CD4-positive, alpha-beta T cell treated with Interleukin-4 for 4 hours (primary cell): ENCODE measurements around the gene SNRNP48.

Experiments used
- DNase-seq: peaks from one replicate; pipeline ENCODE4 v3.0.0-alpha.2; 2020

SNRNP48 gene

GRCh38 chr6:7589949-7590917, at the start of gene SNRNP48:
Gene SNRNP48, plus strand, starts transcription at chr6:7590198. Its CDS starts 60 bp downstream, at chr6:7590258.
- peak; percentile 87 for DNase-seq

- no peak for DNase-seq
These were observed 49.4 kb upstream of the SNRNP48 start for GRCh38 chr6:7540595-7540994.

- DNase-seq = no peak
These were observed 48.6 kb upstream of the SNRNP48 start, which contains the start of gene DSP for GRCh38 chr6:7541175-7542064. Gene DSP, plus strand, starts transcription at chr6:7541671. Its CDS starts 245 bp downstream, at chr6:7541916.

- no peak for DNase-seq
These were observed 47.7 kb upstream of the SNRNP48 start for GRCh38 chr6:7542065-7542873.

DNA sequence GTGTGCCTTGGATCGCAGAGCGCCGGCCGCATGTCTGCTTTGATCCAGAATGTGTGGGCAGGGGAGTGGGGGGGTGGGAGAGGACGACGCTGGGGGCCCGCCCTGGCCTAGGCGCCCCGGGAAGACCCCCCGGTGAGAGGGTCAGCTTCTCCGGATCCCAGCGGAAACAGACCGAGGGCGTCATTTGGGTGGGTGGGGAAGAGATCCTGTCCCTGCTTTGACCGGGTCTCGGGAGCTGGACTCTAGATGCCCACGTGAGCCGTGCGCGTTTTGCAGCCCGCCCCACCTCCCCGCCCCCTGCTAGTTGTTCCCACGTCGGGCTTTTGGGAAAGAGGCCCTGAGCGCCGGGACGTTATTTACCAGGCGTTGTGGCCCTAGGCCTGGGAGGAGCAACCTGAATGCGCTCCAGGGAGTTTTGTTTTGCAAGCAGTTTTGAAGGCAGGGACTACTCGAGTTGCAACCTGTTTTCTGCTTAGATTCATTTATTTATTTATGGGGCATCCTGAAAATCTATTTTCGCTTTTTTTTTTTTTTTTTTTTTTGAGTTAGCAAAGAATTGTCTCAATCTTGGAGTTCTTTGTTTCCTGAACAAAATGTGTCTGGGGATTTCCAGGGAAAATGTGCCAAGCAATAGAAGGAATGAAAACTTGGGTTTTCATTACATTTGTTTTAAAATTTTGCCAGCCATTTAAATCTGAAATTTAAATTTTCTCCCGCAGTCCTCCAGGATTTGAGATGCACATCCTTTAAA, 46.9 kb upstream of the SNRNP48 start:
- DNase-seq = no peak

- no peak for DNase-seq
These were observed 46.1 kb upstream of the SNRNP48 start for GRCh38 chr6:7543789-7544424.

- DNase-seq = no peak
These were observed 45.4 kb upstream of the SNRNP48 start for GRCh38 chr6:7544597-7544996.

DNA sequence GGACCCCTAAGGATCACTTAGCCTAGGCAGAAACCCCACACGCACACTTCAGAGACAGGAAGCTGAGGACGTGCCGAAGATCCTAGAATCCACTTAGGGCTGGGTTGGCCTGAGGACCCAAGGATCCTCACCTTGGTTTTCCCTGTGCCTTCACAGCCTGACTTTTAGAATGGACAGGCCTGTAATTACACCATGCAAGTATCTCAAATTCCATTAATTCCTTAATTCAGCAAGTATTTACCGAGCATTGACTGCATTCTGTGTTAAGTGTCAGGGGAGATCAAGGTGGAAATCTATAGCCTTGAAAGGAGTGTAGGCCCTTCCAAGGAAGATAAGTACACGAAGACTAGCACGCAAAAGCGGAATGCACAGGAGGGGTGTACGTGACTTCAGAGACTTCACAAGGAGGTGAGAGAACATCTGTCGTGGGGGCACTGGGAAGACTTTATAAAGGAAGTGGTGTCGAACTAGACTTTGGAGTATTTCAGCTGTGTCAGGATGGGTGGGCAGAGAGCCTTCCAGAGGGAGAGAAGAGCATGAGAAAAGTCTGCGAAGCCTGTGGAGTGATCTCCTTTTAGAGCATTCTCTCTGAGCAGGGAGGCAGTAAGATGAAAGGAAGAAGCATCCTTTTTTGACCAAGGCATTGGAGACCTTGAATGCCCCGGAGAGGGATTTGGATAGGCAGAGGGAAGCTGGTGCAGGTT, 44.5 kb upstream of the SNRNP48 start:
- no peak for DNase-seq

DNA sequence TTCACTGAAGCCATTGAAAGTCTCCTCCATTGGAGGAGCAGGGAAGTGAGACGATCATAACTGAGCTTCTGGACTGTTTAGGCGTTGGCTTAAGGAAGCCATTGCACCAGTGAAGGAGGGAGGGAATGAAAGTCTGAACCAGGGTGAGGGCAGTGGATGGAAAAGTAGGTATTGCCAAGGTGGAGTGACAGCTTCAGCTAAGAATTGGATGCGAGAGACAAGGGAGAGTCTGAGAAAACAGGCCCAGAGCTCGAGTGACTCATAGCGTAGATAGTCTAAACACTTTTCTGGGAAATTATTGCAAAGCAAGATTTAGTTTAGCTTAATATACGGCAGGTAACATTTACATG, 44.0 kb upstream of the SNRNP48 start:
- no peak for DNase-seq

DNA sequence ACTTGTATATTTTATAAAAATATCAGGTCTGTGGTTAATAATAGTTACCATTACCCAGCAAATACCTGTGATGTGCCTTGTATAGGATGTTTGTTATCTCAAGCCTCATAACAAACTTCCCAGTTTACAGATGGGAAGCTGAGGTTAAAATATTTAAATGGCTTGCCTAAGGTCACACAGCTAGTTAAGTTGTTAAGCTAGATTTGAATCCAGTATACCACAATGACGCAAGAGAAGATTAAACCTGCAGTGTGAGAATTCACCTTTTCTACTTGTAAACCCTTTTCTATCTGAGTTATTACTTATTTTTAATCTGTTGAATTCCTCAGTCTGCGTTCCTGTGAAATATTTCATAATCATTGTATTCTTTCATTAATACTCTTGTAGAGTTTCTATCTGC, 43.6 kb upstream of the SNRNP48 start:
- no peak for DNase-seq

- DNase-seq = no peak
These were observed 43.1 kb upstream of the SNRNP48 start for GRCh38 chr6:7546896-7547295.

GRCh38 chr6:7547315-7547714, 42.7 kb upstream of the SNRNP48 start:
- no peak for DNase-seq

DNA sequence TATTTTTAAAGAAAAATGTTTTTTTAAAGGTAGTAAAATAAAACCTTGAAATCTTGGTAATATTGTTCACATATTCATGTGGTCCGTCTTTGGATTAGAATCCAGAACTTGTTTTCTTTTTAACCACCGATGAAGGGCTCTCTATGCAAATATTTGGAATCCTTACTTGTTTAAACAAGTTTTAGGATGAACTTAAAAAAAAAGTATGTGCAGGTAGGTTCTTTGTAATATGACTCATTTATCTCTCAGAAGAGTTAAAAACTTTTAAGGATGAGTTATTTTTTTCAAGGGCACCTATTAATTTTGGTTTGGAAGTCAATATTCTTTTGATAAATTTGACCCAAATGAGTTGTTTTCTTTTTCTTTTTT, 39.6 kb upstream of the SNRNP48 start:
- no peak for DNase-seq

- DNase-seq = no peak
These were observed 35.3 kb upstream of the SNRNP48 start for GRCh38 chr6:7554533-7555275.

- no peak for DNase-seq
These were observed 34.3 kb upstream of the SNRNP48 start for GRCh38 chr6:7555671-7556070.

- no peak for DNase-seq
These were observed 33.4 kb upstream of the SNRNP48 start for GRCh38 chr6:7556394-7557106.

GRCh38 chr6:7557652-7558051, 32.3 kb upstream of the SNRNP48 start:
- DNase-seq = no peak

DNA sequence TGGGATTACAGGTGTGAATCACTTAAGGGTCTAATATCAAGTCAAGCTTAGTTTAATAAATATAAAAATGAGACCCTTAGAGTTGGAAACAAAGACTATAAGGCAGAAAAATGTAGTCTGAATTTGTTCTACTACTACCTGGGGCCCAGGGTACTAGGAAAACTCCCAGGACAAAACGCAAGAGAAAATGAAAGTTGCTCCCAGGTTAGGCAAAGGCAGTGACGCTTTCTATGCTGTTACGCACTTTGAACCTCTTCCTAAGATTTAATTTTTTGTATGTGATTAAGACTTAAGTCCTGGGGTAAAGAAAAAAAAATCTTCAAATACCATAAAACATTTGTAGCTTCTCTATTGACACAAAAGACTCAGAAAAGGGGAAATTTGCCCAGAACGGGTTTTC, 31.2 kb upstream of the SNRNP48 start:
- DNase-seq = no peak

GRCh38 chr6:7559196-7559595, 30.8 kb upstream of the SNRNP48 start:
- no peak for DNase-seq
